ENCODE measurements around the gene PHYKPL.

DNA sequence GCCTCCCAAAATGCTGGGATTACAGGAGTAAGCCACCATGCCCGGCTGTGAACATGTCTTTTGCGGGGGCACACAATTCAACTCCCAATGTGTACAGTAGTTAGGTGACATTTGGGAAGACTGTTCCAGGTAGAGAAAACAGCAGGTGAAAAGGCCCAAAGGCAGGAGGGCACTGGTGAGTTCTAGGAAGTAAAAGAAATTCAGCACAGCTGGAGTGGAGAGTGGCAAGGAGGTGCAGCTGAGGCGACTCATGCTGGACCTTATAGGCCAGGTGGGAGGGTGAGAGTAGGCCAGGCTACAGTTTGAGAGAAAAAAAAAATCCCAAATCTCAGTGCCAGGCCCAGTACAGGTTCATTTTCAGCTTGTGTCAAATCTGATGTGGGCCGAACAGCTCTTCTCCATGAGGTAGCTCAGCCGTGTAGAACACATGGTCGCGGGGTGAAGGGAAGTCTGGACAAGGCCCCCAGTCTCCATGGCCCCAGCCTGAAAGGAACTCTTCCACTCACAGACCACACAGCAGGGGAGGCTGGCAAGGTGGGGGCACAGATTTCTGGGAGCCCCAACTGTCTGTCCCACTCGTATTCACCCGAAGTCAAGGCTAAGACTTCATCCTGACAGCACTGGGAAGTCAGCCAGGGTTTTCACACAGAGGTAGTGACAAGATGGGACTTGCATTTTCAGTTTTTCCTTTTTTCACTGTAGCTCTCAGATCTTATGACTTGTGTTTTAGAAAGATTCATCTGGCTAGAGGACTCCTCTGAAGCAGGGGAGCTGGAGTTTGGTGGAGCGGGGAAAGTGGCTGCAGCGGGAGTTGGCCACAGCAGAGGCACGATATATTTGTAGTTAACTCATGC lies 32.8 kb downstream of the PHYKPL start:
- TF ChIP-seq, protein P1, sequence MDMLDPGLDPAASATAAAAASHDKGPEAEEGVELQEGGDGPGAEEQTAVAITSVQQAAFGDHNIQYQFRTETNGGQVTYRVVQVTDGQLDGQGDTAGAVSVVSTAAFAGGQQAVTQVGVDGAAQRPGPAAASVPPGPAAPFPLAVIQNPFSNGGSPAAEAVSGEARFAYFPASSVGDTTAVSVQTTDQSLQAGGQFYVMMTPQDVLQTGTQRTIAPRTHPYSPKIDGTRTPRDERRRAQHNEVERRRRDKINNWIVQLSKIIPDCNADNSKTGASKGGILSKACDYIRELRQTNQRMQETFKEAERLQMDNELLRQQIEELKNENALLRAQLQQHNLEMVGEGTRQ (CRISPR knock-in tag; IDR thresholded peaks at IDR 0.05): no peak
- no peak for TF ChIP-seq CREB1 (CRISPR knock-in tag; IDR thresholded peaks at IDR 0.05)
- TF ChIP-seq, protein P2, sequence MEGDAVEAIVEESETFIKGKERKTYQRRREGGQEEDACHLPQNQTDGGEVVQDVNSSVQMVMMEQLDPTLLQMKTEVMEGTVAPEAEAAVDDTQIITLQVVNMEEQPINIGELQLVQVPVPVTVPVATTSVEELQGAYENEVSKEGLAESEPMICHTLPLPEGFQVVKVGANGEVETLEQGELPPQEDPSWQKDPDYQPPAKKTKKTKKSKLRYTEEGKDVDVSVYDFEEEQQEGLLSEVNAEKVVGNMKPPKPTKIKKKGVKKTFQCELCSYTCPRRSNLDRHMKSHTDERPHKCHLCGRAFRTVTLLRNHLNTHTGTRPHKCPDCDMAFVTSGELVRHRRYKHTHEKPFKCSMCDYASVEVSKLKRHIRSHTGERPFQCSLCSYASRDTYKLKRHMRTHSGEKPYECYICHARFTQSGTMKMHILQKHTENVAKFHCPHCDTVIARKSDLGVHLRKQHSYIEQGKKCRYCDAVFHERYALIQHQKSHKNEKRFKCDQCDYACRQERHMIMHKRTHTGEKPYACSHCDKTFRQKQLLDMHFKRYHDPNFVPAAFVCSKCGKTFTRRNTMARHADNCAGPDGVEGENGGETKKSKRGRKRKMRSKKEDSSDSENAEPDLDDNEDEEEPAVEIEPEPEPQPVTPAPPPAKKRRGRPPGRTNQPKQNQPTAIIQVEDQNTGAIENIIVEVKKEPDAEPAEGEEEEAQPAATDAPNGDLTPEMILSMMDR (IDR thresholded peaks at IDR 0.05): no peak
- no peak for TF ChIP-seq ZNF263 (CRISPR knock-in tag; IDR thresholded peaks at IDR 0.05; ENCODE audit: low read depth)
- TF ChIP-seq ZNF138 (CRISPR knock-in tag; conservative IDR thresholded peaks at IDR 0.05): no peak
- TF ChIP-seq, protein P3, sequence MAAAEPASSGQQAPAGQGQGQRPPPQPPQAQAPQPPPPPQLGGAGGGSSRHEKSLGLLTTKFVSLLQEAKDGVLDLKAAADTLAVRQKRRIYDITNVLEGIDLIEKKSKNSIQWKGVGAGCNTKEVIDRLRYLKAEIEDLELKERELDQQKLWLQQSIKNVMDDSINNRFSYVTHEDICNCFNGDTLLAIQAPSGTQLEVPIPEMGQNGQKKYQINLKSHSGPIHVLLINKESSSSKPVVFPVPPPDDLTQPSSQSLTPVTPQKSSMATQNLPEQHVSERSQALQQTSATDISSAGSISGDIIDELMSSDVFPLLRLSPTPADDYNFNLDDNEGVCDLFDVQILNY (CRISPR knock-in tag; IDR thresholded peaks at IDR 0.05): no peak
- TF ChIP-seq GRHL2 (CRISPR knock-in tag; IDR thresholded peaks at IDR 0.05; ENCODE audit: insufficient replicate concordance, severe bottlenecking): no peak
- no peak for TF ChIP-seq ZNF219 (CRISPR knock-in tag; IDR thresholded peaks at IDR 0.05; ENCODE audit: borderline replicate concordance)
- TF ChIP-seq MXD4 (CRISPR knock-in tag; IDR thresholded peaks at IDR 0.05; ENCODE audit: borderline replicate concordance): no peak
- TF ChIP-seq, protein P4, sequence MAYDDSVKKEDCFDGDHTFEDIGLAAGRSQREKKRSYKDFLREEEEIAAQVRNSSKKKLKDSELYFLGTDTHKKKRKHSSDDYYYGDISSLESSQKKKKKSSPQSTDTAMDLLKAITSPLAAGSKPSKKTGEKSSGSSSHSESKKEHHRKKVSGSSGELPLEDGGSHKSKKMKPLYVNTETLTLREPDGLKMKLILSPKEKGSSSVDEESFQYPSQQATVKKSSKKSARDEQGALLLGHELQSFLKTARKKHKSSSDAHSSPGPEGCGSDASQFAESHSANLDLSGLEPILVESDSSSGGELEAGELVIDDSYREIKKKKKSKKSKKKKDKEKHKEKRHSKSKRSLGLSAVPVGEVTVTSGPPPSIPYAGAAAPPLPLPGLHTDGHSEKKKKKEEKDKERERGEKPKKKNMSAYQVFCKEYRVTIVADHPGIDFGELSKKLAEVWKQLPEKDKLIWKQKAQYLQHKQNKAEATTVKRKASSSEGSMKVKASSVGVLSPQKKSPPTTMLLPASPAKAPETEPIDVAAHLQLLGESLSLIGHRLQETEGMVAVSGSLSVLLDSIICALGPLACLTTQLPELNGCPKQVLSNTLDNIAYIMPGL (CRISPR knock-in tag; IDR thresholded peaks at IDR 0.05): no peak
- TF ChIP-seq, protein P5, sequence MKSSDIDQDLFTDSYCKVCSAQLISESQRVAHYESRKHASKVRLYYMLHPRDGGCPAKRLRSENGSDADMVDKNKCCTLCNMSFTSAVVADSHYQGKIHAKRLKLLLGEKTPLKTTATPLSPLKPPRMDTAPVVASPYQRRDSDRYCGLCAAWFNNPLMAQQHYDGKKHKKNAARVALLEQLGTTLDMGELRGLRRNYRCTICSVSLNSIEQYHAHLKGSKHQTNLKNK (CRISPR knock-in tag; IDR thresholded peaks at IDR 0.05): no peak

All from WTC11 (cell line).